Stimulated activated CD8-positive, alpha-beta memory T cell treated with anti-CD3 and anti-CD28 coated beads, Interleukin-7, amount 100 ng/mL, for 24 hours (primary cell): ENCODE data around the gene HNRNPA3.
"Not testable (repeated sequence)": the region's sequence is repeated elsewhere in the genome, so short reads cannot be mapped to it uniquely, and the experiment has no call there.

Experiments
- DNase-seq: peaks from one replicate; pipeline ENCODE4 v3.0.0-alpha.2; 2020; ENCODE audit warnings: low read depth

HNRNPA3 gene

DNA sequence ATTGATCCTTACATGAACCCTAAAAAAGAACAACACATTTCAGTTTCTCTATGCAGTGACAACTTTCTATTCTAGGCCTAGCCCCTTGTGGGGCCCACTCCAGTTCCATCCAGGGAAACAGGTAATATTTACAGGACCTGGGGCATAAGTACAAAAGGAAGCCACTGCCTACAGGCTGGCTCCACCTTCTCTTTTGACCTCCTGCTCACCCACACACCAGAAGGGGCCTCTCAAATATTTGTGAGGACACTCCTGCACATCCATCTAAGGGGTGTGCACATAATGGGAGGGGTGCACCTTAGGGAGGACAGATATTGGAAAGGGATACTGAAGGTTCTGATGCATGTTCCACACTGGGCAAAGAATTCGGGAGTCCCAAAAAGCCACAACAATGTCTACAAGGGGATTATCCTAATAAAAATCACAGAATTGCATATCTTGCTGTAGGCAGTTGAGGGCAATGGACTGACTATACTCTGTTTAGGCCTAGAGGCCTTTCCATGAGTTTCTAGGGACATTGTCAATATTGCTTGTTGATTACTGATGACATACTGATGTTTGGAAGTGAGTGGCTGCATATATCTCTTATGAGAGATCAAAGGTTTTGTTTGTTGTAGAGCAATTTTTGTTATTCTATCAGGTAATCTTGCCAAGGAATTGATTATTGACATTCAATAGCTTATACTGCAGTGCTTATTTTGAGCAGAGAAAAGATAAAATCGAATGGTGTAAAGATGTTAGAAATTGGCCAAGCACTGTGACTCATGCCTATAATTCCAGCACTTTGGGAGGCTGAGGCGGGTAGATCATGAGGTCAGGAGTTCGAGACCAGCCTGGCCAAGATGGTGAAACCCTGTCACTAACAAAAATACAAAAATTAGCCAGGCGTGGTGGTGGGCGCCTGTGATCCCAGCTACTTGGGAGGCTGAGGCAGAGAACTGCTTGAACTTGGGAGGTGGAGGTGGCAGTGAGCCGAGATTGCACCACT is 23.8 kb upstream of the HNRNPA3 start:
- DNase-seq = no peak

DNA sequence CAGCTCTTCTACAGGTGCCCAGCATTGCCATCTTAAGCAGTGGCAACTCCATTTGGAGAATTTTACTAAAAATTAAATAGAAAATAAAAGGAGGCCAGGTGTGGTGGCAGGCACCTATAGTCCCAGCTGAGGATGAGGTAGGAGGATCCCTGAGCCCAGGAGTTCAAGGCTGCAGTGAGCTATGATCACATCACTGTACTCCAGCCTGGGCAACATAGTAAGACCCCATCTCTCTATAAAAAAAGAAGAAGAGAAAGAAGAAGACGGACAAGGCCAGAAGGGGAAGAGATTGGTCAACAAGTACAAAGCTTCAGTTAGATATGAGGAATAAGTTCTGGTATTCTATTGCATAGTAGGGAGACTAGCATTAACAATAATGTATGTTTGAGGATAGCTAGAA is 21.7 kb upstream of the HNRNPA3 start:
- no peak for DNase-seq

DNA sequence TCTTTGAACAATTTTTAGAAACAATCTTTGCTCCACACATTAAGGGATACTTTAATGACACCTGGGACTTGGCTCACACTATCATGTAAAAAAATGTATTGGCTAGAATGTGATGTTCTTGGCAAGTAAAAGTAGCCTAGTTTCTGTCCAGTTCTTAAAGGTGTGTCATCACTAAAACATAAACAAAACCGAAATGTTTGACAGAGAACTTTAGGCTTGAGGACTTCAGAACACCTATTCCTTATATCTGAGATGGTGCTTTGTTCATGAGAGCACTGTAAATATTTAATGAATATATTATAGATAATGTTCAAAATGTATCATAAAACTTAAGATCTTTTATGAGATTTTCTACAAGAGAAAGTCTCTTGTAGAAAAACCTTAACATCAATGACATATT is 19.8 kb upstream of the HNRNPA3 start:
- DNase-seq = no peak

DNA sequence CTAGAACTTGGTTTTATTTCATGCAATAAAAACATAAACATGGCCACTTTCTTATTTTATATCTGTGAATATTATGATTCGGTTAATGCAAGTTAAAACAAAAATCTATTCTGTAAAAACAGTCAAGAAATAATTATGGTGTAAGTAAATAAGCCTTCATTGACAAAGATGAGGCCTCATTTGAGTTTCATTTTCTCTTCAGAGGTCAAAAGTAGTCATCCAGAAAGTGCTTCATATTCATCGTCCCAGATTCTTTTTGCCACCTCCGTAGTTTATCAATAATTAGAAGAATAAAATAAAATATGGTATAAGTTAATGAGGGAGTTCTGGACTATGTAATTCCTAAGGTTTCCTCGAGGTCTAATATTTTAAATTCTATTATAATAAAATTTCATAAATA is 19.4 kb upstream of the HNRNPA3 start:
- DNase-seq = no peak

DNA sequence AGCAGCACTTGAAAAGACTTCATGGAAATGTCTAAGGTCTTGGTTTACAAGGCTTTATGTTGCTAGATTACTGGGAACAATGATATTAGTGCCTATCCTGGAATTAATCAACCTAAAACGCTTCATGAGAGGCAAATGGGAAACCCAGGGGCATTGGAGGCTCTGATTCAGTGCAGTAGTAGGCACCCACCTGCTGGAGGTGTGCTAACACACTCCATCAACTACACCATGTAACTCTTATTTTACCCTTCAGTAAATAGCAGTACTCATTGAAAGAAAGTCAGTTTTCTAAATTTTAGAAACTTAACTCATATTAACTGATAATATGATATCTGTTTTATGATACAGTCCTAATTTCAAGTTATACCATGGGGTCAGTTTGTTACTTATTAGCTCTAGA is 17.4 kb upstream of the HNRNPA3 start:
- DNase-seq = no peak

DNA sequence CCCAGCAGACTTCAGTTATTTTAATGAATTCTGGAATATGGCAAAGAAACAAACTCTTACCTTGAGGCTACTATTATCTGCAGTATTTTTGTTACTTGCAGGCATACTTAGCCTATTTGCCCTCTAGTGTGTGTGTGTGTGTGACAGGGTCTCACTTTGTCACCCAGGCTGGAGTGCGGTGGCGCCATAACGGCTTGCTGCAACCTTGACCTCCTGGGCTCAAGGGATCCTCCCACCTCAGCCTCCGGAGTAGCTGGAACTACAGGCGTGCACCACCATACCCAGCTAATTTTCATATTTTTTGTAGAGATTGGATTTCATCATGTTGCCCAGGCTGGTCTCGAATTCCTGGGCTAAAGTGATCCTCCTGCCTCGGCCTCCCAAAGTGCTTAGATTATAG is 12.2 kb upstream of the HNRNPA3 start:
- not testable (repeated sequence) for DNase-seq

DNA sequence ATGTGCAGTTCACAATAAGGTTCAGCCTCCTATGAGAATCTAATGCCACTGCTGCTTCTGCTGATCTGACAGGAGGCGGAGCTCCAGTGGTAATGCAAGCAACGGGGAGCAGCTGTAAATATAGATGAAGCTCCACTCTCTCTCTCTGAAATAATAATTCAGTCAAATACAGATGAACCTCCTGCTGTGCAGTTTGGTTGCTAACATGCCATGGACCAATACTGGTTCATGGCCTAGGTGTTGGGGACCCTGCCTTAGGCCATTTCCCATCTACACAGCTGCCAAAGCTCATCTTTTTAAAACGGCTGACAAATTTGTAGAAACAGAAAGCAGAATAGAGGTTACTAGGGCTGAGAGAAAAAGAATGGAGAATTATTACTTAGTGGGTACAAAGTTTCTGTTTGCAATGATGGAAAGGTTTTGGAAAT is 10.7 kb upstream of the HNRNPA3 start:
- DNase-seq = no peak

DNA sequence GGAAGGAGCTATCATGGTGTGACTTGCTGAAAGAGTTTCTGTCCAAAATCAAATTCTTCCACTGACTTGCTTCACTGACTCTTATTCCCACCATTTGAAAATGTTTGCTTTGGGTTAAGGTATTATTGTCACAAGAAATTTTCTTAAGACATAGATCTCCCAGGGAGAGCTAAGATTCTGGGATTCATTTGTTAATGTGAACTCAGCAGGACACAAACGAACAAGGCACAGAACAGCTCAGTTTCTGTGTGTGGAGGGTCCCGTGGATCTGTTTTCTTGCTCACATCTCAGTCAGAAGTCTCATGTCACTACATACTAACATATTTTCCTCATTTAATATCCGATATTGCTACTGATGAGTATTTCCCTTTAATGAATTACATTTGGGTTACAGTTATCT is 8.2 kb upstream of the HNRNPA3 start:
- DNase-seq = no peak

DNA sequence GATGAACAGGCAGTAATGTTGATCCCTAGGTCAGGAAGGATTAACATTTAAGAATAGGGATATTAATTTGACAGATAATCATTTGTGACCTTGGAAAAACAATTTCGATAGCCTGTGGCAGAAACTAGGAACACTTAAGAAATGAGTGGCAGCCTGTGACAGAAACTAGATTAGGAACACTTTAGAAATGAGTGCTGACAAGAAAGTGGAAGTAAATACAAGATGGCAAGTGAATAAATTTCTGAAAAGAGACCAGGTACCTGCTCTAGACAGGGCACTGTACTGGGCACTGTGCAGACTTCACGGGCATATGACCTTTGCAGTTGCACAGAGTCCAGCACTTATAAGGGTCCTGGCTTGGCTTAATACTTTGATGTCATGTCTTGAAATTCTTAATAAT is 5.5 kb upstream of the HNRNPA3 start:
- DNase-seq = no peak

DNA sequence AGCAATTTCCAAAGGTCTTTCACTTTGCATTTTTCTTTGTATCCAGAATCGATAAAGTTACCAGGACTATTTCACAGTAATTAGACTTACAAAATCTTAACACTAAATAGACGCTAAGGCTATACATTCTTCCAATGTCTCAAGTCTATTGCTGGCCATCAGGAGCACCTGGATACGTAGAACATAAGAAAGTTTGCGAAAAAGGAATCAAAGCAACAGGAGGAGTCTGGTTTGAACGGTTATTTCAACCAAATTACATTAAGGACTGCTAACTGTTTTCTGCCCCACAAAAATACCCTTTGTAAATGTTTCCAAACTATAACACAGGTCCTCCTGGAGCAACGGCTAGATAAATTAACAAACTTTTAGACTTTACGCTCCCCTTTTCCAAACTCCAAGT is 1.4 kb upstream of the HNRNPA3 start:
- DNase-seq = no peak

DNA sequence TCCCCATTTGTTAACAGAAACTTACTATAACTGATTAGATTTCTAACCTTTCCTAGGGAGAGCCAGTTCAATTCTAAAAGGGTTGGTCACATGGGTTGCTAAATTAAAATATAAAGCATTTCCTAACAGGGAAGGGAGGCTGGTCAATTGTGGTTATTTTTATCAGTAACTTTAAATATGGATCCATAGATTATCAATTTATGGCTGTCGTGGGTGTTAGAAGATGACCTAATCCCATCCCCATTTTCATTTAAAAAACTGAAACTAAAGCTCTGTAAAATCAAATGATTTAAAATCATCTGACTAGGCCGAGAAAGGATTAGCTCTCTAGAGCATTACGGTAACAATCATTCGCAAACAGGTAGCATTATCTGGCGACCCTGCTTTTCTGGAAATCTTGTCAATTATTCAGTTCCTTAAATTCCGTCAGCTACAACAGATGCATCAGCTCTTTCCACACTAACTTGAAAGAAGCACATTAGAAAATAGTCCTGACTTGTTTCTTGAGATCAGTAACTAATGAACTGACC is 953 bp upstream of the HNRNPA3 start:
- no peak for DNase-seq

DNA sequence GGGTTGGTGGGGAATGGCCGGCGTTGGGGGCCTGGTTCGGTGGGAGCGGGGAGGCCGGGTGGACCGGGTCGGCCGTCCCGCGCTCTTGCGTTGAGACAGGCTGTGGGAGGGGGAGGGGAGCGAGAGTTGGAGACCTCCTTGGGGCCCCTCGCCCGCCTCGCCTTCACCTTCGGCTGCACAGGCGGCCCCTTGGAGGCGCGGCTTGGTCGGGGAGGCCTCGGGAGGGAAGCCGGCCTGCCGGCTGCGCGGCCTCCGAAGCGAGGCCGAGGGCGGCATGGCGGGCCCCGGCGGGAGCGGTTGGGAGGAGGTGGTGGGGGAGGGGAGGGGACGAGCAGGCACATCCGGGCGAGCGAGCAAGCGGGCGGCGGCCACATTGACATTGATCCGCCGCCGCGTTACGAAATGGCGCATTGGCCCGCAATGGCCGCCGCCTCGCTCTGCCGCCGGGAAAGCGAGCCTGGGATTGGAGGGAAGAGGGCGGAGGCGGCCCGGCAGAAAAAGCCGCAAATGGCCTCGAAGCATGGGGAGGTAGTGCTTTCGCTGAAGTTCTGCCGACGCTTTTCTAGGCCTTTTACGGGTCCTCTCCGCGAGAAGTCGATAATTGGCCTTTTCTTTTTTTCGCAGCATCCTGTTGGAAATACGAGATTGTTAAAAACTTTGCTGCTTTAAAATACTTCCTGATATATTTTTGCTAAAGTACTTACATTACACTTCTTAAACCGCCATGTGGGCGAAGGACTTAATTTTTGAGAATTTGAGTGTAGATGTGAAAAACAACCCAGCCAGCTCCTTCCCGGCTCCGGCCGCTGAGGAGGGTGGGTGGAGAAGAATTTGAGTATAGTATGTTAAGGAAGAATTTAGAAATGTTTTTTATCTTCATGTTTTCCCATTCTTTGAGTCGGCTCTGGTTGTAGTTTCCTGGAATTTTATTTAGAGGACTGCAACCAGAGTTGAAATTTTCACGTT is 580 bp downstream of the HNRNPA3 start:
- DNase-seq = peak; percentile 86

DNA sequence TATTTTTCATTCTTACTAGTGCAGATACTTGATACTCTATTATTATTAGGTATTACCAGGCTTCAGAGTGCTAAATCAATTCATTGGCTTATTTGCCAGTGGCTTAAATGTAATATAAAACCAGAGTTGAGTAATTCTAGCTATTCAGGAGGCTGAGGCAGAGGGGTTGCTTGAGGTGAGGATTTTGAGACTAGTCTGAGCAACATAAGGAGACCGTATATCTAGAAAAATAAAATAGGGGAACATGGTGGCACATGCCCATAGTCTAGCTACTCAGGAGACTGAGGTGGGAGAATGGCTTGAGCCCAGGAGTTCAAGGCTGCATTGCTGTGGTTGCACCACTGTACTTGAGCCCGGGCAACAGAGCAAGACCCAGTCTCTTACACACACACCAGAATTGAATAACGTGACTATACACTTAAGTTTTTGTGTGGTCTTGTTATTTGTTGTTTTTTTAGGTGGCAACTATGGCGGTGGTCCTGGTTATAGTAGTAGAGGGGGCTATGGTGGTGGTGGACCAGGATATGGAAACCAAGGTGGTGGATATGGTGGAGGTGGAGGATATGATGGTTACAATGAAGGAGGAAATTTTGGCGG is 4.8 kb downstream of the HNRNPA3 start:
- DNase-seq = no peak

DNA sequence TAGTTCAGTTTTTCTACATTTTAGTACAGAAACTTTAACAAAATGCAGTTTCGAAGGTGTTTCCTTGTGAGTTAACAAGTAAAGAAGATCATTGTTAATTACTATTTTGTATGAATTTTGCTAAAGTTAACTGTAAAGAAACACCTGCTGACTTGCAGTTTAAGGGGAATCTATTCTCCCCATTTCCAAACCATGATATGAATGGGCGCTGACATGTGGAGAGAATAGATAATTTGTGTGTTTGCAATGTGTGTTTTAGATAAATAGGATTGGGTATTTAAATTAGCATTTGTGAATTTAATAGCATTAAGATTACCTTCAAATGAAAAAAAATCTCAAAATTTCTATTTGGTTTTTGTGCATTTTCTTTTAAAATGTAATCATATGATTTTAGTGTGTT is 7.2 kb downstream of the HNRNPA3 start:
- not testable (repeated sequence) for DNase-seq

DNA sequence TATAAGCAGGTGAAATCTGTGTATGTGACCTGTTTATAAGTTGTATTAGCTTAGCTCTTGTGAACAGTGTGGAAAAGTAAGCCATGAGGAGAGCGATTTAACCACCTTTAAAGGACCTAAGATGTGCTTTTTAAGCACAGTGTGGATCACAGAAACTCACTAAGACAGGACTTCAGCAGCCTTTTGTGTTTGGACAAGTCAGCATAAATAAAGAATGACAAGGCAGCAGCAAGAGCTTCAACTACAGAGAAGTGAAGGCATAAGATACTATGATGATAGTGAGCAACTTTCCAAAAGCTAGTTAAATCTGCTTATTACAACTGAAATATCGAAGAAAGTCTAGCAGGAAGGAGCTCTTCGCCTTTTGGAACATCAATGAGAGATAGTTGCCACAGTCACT is 8.9 kb downstream of the HNRNPA3 start:
- no peak for DNase-seq

DNA sequence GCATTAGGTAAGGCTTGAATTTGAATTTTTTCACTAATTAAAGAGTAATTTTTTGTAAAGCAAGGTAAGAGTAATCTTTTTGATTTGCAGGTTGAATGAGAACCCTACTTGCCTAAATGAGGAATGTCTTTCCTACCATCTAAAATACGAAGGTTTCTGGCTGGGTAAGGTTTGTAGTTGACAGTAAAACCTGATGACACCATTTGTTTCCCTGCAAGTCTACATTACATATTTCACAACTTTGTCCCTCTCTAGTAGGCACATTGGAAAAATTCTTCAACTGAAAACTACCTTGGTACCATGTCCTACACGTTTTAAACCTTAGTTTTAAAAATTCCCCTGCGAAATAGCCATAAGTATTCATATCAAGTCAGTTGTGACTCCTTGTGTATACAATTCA is 9.4 kb downstream of the HNRNPA3 start:
- DNase-seq = no peak

DNA sequence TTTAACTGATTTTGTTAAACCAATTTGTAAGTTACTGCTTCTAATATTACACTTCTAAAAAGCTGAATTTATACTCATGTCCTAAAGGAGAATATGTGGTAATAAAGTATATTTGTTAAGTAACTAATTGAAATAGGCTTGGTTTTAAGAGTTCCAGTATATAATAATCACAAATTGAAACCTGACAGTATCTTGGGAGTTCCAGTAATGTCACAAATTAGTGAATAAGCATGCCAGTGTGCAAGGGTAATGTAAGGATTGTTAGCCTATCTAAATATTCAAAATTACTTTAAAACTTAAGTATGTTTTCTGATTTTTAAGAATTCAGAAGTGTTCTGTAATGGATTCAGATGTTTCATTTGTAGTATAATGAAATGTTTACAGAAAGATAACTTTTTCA is 10.8 kb downstream of the HNRNPA3 start:
- DNase-seq = not testable (repeated sequence)

DNA sequence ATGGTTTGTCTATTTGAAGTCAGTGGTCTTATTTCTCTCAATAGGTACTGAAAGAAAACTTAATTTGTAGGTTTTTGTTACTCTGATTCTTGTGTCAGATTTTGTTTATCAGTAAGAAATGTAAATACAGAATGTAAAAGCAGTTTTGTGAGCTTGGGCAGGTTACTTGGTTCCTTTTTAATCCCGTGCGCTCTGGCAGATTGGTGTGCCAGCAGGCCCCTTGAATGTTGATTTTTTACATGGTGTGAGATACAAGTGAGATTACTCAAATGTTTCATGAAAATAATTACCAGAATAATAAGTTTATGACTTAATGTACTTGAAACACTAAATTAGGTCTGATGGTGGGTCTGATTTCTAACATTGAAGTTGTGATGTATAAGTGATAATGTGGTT is 13.4 kb downstream of the HNRNPA3 start:
- DNase-seq = no peak

DNA sequence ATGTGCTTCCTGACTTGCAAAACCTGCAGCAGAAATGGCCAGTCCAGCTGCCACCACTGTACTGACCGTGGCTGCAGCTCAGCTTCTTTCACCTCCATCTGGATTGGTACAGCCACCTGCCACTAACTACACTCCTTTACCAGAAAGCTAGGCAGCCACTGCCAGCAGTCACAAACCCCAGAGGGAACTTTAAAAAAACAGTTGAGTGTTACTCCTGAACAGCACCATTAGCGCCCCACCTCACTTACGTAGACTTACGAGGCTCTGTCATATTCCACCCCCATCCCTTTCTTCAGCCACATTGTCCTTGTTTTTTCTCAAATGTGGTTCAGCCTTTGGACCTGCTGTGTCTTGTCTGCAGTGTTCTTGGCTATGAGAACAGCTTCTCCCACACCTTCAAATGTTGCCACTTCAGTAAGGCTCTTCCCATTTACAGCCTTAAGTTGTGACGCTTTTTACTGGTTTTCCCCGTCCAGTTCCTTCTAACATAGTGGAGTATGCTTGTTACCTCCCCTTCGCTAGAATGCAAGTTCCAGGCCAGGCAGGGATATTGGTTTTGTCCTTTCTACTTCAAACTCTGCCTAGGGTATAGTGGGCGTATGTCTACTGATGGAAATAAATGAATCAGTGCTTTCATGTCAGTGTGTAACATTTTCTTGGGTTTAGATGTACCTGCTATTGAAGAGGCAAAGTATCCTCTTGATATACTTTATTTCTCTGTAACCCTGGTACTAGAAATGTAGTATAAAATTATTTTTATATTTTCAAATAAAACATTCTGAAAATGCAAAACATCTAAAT is 17.0 kb downstream of the HNRNPA3 start:
- no peak for DNase-seq

DNA sequence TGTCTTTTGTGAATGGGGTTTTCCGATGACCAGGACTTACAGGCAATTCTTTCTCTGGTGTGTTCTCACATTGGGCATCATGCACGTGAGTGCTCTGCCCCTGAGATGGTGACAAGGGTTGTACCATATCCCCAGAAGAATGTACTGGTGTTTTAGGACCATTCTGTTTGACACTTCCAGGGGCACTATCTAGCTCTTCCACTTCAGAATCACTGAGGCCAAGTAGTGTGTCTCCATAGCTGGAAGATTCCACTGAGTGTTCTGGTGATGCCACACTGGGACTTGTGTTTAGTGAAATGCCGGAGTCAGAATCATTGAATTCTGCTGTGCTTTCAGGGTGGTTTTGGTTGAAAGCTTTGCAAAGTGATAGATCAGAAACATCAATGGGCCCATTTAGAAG is 18.7 kb downstream of the HNRNPA3 start:
- DNase-seq = no peak

DNA sequence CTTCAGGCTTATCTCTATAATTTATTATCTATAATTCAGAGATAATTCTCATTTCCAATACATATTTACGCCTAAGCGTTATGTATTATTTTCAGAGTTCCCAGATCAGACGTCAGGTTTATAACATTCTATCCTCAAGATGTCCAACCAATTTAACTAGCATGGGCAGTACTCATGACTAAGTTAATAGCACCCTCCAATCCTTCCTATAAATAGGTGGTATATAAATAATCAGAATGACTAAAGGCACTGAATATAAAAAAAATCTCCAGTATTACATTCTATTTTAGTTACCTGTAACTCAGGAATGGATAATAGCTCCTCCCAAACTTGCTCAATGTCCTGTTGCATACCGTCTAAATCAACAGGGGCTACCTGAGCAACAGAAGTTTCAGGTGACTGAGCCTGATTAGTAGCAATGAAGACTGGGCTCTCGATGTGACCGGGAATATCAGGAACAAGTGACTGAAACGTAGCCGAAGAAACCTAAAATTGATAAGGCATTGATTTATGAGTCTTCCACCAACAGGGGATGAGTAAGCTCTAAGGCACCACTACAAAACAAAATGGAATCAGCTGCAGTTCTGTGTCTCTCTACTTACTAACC is 19.6 kb downstream of the HNRNPA3 start:
- no peak for DNase-seq
